Measurements from ENCODE around the gene CEPT1. TPM values are rescaled to one million over a fixed set of nuclear protein-coding genes. Genes with fewer than 3 reads are reported as not detected.

The CEPT1 gene
- total and polyA plus RNA-seq, 2 donors (not counting 3 experiments of a cell fraction or from before 2014, with no cell fraction given), result 13.6 to 29.1 TPM

- TF ChIP-seq POLR2A (IDR thresholded peaks at IDR 0.05; ENCODE audit: low read depth, low read length) (no peak), MAX (IDR thresholded peaks at IDR 0.05; ENCODE audit: insufficient read depth, insufficient read length) (no peak), GATA2 (IDR thresholded peaks at IDR 0.05; ENCODE audit: insufficient read depth, insufficient read length, low read depth, low read length) (no peak), CTCF (IDR thresholded peaks at IDR 0.05; ENCODE audit: extremely low read depth in 1 of 2, insufficient read depth in 1 of 2, low read depth in 1 of 2, low read length in 2 of 2) (no peak), POLR2AphosphoS5 (IDR thresholded peaks at IDR 0.05; ENCODE audit: insufficient read depth, low read depth, low read length) (no peak), FOS (IDR thresholded peaks at IDR 0.05; ENCODE audit: borderline replicate concordance, insufficient read depth, low read length) (no peak)
- DNase-seq (ENCODE audit: low read depth, low spot score) (no peak), FAIRE-seq (no peak)
- Histone ChIP-seq H3K4me3 (replicated peaks in 1 of 3; ENCODE audit: insufficient read depth in 1 of 3, low read depth in 1 of 3, low read length in 3 of 3) (no peak overlapping the region), H3K4me1 (ENCODE audit: control insufficient read depth, extremely low read depth, insufficient read depth, low read length) (no peaks in the 10 kb centered on the region), H3K9me1 (replicated peaks; ENCODE audit: control insufficient read depth, extremely low read depth, insufficient read depth, low read length) (no peaks in the 10 kb centered on the region), H3K4me2 (ENCODE audit: insufficient read depth, low read length) (no peak overlapping the region), H3K36me3 (ENCODE audit: control insufficient read depth in 2 of 2, extremely low read depth in 1 of 2, insufficient read depth in 2 of 2, low read length in 2 of 2) (no peaks in the 10 kb centered on the region), H4K20me1 (replicated peaks; ENCODE audit: control insufficient read depth, extremely low read depth, insufficient read depth, low read length) (no peaks in the 10 kb centered on the region), H3K27ac (ENCODE audit: insufficient read depth, low read depth, low read length) (no peak overlapping the region), H2AFZ (ENCODE audit: low read depth, low read length) (no peak overlapping the region), H3K9ac (replicated peaks; ENCODE audit: extremely low read depth, insufficient read depth, low read length) (no peak overlapping the region), H3K79me2 (ENCODE audit: control insufficient read depth, insufficient read depth, low read length) (no peaks in the 10 kb centered on the region), H3K27me3 (ENCODE audit: control insufficient read depth in 2 of 2, insufficient read depth in 2 of 2, low read length in 2 of 2) (peaks cover 5 to 7% of the 10 kb centered on the region in 2 experiments), H3K9me3 (replicated peaks; ENCODE audit: control insufficient read depth, insufficient read depth, low read length) (no peaks in the 10 kb centered on the region)
- intact Hi-C loops (cut with micrococcal nuclease), result no loop called here
- CTCF ChIA-PET, result interaction anchor here (1.6 to 7.4 kb wide), 2 partner anchors 183 to 187 kb away, joined by 4 to 266 read pairs; no protein-coding TSS in a partner anchor
- BruUV-seq (replicated peaks), result no TSS peak
- POLR2A ChIA-PET, result no interaction called here
- dilution Hi-C loops (cut with MboI; ENCODE audit: extremely low pct_ligation_motif_present, low sequenced_read_pairs), result no loop called here
Observed at GRCh38 chr1:111217183-111217910, 77.3 kb downstream of the CEPT1 start.

All from endothelial cell of umbilical vein (primary cell).